ENCODE results near the gene PTF1A.

PTF1A gene, protein sequence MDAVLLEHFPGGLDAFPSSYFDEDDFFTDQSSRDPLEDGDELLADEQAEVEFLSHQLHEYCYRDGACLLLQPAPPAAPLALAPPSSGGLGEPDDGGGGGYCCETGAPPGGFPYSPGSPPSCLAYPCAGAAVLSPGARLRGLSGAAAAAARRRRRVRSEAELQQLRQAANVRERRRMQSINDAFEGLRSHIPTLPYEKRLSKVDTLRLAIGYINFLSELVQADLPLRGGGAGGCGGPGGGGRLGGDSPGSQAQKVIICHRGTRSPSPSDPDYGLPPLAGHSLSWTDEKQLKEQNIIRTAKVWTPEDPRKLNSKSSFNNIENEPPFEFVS

DNA sequence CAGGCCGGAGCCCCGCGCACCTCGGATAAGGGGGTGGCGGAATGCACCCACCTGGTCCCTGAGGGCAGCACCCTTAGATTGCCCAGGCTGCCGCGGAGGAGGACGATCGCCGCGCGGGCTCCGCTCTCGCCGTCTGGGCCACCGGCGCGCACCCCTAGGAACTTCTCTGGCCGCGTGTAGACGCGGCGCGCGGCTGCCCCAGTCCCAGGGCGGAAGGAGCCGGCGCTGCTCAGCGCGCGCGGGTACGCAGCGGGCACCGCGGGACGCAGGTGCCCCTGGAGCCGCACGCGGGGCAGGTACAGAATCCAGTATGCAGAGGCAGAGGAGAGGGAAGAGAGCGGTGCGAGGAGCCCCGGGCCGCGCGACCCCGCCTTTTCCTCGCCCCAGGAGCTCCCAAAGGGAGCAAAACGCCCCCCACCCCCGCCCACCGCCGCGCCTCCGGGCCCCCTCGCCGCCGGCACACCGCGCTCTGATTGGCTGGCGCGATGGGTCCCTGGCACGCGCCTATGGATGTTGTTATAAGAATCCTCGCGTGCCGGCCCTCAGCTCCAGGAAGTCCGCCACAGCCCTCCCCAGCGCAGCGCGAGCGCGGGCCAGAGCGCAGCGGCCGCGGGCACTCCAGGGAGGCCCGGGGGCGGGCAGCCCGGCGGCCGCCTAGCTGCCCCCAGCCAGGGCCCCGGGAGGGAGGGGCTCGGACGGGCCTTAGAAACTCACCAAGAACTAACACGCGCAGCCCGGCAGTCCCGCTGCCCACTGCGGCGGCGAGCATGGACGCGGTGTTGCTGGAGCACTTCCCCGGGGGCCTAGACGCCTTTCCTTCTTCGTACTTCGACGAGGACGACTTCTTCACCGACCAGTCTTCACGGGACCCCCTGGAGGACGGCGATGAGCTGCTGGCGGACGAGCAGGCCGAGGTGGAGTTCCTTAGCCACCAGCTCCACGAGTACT lies at the start of gene PTF1A:
Gene PTF1A, plus strand, starts transcription at position 549 of the 948 bp plus-strand sequence. Its CDS starts 219 bp downstream, at position 768.
- no peak for DNase-seq (ENCODE audit: low read depth)

DNA sequence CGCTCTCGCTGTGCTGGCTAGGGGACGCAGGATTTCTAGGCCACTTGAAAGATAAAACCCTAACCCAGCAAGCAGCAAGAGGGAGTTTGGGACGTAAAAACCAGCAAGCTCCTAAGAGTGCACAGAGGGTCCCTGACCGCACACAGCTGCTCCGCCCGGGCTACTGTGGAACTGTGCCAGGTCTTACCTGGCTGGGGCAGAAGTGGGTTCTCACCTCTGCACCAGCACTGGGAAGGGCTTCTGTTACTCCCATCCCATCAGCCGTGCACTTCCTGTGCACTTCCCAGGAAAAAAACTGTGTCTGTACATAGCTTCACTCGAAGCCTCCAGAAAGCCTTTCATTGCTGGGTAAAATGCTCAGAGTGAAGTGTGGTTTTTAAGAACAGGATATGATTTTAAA lies 45.9 kb upstream of the PTF1A start:
- DNase-seq (ENCODE audit: low read depth): no peak

DNA sequence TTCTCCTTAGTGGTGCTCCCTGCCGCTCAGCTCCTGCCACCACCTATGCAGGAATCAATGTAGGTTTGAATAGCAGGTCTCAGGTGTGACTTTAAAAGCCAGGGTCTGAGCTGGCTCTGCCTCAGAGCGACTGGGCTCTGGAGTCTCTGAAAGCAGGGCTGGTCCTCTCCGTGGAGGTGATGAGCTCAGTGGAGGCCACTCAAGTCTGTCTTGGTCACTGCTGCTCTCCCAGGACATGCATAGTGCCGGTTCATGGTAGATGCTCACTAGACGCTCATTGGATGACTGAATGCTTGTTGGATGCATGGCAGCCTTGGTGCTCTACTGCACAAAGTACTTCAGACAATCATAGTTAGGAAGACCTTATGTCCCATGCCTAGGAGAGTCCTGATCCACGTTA lies 45.1 kb upstream of the PTF1A start:
- no peak for DNase-seq (ENCODE audit: low read depth)

GRCh38 chr10:23148214-23148613 lies 43.9 kb upstream of the PTF1A start:
- no peak for DNase-seq (ENCODE audit: low read depth)

DNA sequence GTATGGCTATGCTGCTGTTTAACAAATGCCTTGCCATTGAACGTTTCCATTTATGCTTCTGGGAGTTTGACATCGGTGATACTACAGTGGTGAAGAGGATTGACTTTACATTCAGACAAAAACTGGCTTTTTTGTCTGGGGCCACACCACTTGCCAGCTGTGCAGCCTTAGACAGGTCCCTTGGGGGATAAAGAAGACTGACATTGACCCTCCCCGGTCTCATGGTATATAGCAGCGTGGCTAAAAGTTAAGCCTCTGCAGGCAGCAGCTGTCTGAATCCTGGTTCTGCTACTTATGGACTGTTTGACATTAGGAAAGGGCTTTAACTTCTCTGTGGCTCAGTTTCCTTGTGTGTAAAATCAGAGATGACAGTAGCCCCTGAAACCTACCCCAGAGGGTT lies 42.0 kb upstream of the PTF1A start:
- no peak for DNase-seq (ENCODE audit: low read depth)

GRCh38 chr10:23150610-23151009 lies 41.5 kb upstream of the PTF1A start:
- no peak for DNase-seq (ENCODE audit: low read depth)

DNA sequence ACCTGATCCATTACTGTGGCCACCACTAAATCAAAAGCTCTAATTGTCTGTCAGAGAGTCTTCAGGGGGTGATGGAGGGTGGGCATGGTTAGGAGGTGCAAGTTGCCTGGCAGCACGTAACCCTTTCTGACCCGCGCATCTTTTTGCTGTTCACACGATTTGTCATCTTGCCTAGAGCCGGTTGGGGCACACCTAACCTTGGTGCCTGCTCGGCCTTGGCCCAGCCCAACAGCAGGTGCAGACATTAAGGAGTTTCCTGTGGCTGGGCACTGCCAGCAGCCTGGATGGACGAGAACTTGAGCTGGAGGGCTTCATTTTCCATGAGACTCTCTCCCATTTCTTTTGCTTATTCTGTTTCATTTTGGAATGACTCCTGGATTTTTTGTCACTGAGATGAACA lies 41.0 kb upstream of the PTF1A start:
- no peak for DNase-seq (ENCODE audit: low read depth)

DNA sequence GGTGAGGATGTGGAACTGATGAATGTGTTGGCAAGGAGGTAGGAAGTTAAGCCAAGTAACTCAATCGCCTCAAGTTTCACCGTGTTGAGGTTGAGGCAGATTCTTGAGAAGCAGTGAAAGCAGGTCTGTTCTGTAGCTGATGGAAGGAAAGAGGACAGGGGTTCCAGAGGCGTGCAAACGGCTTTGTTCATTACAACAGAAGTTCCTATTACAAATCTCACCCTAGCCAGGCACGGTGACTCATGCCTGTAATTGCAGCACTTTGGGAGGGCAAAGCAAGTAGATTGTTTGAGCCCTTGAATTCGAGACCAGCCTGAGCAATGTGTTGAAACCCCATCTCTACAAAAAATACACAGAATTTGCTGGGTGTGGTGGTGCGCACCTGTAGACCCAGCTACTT lies 36.9 kb upstream of the PTF1A start:
- no peak for DNase-seq (ENCODE audit: low read depth)

GRCh38 chr10:23156447-23157150 lies 35.5 kb upstream of the PTF1A start:
- DNase-seq (ENCODE audit: low read depth): no peak

DNA sequence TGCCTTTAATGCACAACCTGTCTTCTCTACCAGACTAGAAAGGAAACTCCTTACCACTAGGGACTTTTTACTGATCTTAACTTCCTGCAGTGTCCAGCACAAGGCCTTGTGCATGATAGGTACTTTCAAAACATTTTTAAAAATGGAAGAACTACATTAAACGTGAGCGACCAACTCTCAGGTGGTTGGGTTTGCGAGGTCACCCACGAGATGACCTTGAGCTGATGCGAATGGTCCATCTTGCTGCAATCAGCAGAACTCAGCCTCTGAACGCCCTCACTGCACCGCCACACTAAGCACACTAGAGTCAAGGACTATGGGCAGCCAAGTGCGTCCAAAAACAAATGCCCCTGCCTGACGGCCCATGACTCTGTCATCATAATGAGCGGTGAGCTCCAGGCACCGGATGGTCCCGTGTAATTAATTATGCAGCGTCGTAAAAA lies 34.9 kb upstream of the PTF1A start:
- DNase-seq (ENCODE audit: low read depth): no peak

DNA sequence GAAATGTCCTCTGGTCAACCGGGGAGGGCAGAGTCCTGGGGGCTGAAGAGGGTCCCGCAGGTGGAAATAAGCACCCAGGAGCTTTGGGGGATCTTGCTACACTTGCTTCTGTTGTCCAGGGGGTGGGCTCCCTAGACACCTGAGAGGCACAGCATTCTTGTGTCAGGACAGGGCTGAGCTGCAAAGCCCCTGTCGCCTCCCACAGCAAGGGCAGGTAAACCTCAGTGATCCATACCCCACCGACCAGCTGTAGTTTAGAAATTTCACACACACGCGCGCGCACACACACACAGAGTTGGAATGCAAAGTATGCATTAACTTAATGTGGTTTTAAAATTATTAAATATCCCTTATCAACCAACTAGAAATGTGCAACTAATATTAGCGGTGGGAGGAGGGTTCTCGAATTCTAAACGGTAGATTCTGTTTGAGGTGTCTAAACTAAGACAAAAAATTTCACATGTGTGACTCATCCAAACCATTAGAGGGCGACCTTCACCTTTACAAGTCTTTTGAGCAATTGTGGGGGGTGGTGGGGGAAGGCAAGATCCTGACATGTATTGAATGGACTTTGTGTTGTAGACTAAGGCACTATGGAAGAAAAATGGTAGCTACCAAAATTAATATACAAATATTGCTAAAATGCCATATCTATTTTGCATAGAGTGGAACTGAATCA lies 34.3 kb upstream of the PTF1A start:
- peak; percentile 39 for DNase-seq (ENCODE audit: low read depth)

- DNase-seq (ENCODE audit: low read depth): peak; percentile 60
Observed at GRCh38 chr10:23158370-23158769, 33.7 kb upstream of the PTF1A start.

- peak; percentile 44 for DNase-seq (ENCODE audit: low read depth)
Observed at GRCh38 chr10:23171232-23171876, 20.8 kb upstream of the PTF1A start.

DNA sequence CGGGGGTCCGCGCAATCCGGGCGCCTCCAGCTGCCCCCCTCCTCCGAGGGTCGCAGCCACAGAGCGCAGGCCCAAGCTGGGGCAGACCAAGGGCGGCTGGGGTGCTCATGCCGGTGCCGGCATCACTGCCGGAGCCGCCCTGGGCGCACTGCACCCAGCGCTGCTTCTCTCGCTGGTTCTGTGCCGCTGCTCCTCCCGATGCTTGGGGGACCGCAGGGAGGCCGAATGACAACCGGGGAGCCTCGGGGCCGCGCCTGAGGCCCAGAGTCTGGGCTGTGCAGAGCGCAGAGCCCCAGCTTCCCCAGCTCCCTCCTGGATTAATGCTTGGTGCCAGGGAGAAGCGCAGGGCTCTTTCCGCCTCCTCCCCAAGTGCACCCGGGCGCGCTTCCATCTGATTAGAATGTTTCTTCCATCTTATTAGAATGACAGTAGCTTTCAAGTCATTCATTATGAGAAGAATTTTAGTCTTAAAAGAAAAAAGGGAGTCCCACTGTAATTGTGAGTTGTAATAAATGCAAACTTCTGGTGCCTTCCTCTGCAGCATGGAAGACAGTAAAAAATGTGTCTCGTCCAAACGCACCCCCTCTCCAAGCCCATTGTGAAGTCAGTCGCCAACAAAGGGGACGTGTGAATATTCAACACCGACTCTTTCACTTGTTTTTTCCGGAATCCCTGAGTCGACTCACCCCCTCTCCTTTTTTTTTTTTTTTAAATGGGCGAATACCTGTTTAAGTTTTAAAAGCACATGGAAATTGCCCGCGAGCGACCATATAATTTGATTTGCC lies 19.5 kb upstream of the PTF1A start:
- DNase-seq (ENCODE audit: low read depth): no peak

DNA sequence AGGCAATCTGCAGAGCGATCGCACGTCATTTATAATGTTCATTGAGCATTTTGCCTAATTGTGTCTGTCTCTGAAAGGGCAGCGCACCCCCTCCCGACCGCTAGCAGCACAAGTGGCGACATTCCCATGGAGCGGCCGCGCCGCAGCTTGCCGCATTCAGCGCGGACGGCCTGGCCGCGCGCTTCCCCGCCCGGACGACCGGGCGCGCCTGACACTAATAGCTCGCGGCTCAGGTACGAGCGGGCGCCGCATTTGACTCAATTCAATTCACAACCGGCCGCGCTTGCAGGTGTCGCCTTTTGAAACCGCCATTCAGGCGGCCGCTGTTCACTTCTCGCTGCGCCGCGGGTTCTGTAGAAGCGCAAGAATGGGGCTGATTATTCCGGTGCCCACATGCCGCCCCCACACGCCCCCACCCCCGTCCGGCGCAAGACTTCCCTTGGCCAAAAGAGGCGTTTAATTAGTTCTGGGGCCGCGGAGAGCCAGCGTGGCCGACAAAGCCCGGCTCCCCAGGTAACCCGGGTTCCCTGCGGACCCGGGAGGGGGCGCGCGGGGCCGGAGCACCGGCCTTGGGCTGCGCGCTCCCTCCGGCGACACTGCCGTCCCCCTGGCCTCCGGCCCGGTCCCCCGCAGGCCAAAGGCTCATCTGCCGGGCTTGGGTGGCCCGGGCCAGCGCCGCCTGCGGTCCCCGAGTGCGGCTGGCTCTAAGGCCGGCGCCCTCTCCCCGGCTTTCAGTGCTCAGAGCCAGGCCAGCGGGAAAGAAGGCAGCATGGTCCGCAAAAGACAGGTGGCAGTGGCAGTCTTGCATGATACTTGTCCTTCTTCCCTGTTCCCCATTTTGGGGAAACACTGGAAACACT lies 18.7 kb upstream of the PTF1A start:
- no peak for DNase-seq (ENCODE audit: low read depth)

DNA sequence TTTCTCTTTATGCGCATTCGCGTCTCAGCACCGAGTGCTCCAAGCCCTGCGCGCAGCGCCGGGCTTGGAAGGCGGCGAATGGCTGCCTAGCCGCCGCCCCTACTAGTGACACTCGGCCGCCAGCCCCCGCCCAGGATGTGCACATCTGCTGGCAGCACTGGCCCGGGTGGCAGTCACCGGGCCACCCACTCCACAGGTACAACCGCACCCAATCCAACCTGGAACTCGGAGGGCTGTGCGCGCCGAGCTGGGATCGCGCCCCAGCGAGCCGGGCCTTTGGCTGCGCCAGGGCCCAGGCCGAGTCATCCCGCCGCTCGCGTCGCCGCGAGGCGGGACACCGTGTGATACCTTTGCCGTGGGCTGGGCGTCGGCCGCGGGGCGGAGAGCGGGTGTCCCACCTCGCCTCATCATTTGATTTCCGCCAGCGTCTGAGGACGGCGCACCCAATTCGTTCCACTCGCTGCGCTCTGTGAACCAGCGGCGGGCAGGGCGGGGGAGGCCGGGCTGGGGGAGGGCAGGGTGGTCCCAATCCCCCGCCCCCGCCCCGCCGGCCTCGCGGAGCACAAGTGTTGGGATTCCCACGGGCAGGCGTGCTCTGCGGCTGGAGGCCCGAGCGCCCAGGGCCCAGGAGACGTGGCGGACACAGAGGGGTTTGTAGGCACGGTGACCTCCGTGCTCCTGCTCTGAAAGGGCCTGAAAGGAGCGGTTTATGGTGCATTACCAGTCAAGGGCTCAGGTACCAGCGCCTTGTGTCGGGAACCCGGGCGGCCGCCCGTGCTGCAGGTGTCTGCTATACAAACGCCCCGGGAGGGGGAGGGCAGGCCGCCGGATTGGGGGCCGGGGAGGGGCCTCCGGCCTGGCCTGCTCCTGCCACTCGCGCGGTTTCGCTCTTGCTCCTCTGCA lies 17.8 kb upstream of the PTF1A start:
- no peak for DNase-seq (ENCODE audit: low read depth)

DNA sequence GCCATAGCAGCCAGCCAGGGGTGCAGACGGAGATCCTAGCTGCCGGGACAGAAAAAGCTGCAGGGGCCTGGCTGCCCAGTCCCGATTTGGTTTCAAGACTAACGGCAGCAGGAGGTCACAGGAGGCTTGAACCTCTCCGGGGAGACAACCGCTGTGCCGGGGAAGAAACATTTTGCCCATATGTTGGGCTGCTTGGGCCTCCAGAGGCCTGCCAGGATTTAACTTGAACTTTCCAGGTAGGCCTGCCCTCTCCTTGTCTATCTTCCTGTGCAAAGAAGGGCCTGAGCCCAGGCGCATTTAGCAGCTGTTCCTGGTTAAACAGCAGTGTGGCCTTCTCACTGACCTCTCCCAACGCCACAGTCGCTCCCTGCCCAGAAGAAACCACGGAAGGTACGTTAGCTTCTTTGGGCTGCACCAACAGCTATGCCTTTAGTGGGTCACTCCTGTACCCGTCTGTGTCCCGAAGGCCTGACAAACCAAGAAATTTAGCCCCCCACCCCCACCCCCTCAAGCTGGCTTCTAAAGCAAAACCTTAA lies 17.1 kb upstream of the PTF1A start:
- no peak for DNase-seq (ENCODE audit: low read depth)

GRCh38 chr10:23186178-23186577 lies 5.9 kb upstream of the PTF1A start:
- DNase-seq (ENCODE audit: low read depth): no peak

Data from EH (cell line).